NOMO-1 treated with DMSO at 0.1 percent for 48 hours (cell line): Measurements from ENCODE around the gene TAF5.
"Not testable (repeated sequence)": the region's sequence is repeated elsewhere in the genome, so short reads cannot be mapped to it uniquely, and the experiment has no call there.

Source experiments
- DNase-seq: peaks from one replicate; lab custom pipeline; 2025; ENCODE audit not compliant: unreplicated experiment; lab: John Stamatoyannopoulos, UW

Gene TAF5

GRCh38 chr10:103397191-103397825, 29.5 kb downstream of the TAF5 start:
- peak; percentile 19 for DNase-seq

- DNase-seq: no peak
Measured at GRCh38 chr10:103413564-103413963, 45.8 kb downstream of the TAF5 start.

GRCh38 chr10:103415581-103415980, 47.8 kb downstream of the TAF5 start:
- DNase-seq: no peak

- DNase-seq: peak; percentile 50
Measured at GRCh38 chr10:103416436-103417147, 48.8 kb downstream of the TAF5 start.

- DNase-seq: not testable (repeated sequence)
Measured at GRCh38 chr10:103417148-103417469, 49.3 kb downstream of the TAF5 start.

- DNase-seq: no peak
Measured at GRCh38 chr10:103417601-103418000, 49.8 kb downstream of the TAF5 start.

GRCh38 chr10:103419101-103419500, 51.3 kb downstream of the TAF5 start:
- no peak for DNase-seq

GRCh38 chr10:103423748-103424147, 56.0 kb downstream of the TAF5 start:
- DNase-seq: no peak

- no peak for DNase-seq
Measured at GRCh38 chr10:103427866-103428265, 60.1 kb downstream of the TAF5 start.

- no peak for DNase-seq
Measured at GRCh38 chr10:103428989-103429643, 61.3 kb downstream of the TAF5 start.

GRCh38 chr10:103429647-103430046, 61.9 kb downstream of the TAF5 start:
- no peak for DNase-seq

GRCh38 chr10:103431902-103432301, 64.1 kb downstream of the TAF5 start:
- no peak for DNase-seq

GRCh38 chr10:103433858-103434257, 66.1 kb downstream of the TAF5 start:
- no peak for DNase-seq
